HG03432 (cell line): Measurements from ENCODE around the gene OR1A1.
"Not testable (repeated sequence)": the region's sequence is repeated elsewhere in the genome, so short reads cannot be mapped to it uniquely, and the experiment has no call there.

Experiments used
- ATAC-seq: cut with Tn5 transposase; IDR thresholded peaks from one replicate; pipeline ENCODE4 v1.9.1; 2021; ENCODE audit warnings: mild to moderate bottlenecking, moderate library complexity; ENCODE audit not compliant: unreplicated experiment

Gene OR1A1, protein sequence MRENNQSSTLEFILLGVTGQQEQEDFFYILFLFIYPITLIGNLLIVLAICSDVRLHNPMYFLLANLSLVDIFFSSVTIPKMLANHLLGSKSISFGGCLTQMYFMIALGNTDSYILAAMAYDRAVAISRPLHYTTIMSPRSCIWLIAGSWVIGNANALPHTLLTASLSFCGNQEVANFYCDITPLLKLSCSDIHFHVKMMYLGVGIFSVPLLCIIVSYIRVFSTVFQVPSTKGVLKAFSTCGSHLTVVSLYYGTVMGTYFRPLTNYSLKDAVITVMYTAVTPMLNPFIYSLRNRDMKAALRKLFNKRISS

DNA sequence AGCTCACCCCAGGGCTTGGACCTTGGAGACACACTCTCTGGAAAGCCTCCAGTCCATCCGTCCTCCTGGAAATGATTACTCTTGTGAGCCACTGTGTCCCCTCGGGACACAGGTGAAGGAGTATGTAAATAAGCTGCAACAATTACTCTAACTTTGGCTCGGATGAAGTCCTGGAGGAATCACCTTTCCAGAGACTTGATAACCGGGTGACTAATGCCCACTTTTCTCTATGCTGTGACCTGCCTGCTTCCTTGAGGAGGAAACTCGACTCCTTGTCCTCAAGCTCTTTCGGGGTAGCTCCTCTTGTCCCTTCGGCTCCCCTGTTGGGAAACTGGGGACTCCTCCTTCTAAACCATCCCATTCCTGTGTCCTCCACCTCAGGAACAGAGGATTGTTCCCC is at the start of gene OR1A1:
TSS of gene OR1A1 (plus strand) at position 301 of the 400 bp plus-strand sequence. CDS start 7,954 bp downstream, outside the sequence.
- ATAC-seq: no peak

- no peak for ATAC-seq
Observed at GRCh38 chr17:3167574-3167973, 39.9 kb upstream of the OR1A1 start.

- ATAC-seq: no peak
Observed at GRCh38 chr17:3189961-3190360, 17.5 kb upstream of the OR1A1 start.

DNA sequence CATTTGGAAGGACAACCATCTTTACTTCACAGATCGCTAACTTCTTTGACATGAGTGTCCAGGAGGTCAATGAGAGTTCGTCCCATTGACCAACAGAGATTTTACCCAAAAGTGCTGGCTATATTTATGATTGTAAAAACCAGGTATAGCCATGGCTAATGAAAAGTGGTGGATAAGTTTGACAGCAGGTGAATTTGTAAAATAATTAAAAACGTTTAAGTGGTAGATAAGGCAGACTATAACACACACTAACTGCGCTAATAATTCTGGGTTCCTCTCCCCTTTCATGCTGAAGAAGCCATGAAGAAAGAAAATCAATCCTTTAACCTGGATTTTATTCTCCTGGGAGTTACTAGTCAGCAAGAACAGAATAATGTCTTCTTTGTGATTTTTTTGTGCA is 10.2 kb upstream of the OR1A1 start, which contains the start of gene OR1A2:
TSS of gene OR1A2 (plus strand) at position 301 of the 400 bp plus-strand sequence. CDS start at position 301, 0 bp downstream.
- ATAC-seq: no peak

GRCh38 chr17:3208484-3208883 is 1.0 kb downstream of the OR1A1 start:
- ATAC-seq: no peak

- no peak for ATAC-seq
Observed at GRCh38 chr17:3213001-3213400, 5.5 kb downstream of the OR1A1 start.

GRCh38 chr17:3213587-3213986 is 6.1 kb downstream of the OR1A1 start:
- ATAC-seq: no peak

GRCh38 chr17:3219978-3220377 is 12.5 kb downstream of the OR1A1 start:
- not testable (repeated sequence) for ATAC-seq

DNA sequence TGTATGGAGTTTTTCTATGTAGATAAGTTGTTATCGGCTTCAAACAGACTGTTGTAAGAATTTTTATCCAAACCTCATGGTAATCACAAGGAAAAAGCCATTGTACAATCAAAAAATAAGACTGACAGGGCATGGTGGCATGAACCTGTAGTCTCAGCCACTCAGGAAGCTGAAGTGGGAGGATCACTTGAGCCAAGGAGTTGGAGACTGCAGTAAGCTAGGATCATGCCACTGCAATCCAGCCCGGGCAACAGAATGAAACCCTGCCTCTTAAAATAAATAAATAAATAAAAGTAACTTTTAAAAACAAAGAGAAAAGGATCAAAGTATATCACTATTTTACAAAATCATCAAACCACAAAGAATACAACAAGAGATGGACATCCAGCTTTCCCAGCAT is 14.4 kb downstream of the OR1A1 start:
- ATAC-seq: no peak

DNA sequence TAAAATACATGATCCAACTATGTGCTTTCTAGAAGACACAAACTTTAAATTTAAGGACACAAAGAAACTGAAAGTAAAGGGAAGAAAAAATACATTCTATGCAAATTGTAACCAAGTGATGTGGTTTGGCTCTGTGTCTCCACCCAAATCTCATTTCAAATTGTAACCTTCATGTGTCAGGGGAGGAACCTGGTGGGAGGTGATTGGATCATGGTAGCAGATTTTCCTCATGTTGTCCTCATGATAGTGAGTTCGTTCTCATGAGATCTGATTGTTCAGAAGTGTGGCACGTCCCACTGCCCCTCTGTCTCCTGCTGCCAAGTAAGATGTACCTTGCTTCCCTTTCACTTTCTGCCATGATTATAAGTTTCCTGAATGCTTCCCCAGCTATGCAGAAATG is 15.0 kb downstream of the OR1A1 start:
- no peak for ATAC-seq

- ATAC-seq: not testable (repeated sequence)
Observed at GRCh38 chr17:3224721-3225352, 17.4 kb downstream of the OR1A1 start.

- not testable (repeated sequence) for ATAC-seq
Observed at GRCh38 chr17:3232300-3232699, 24.8 kb downstream of the OR1A1 start.

GRCh38 chr17:3238685-3239084 is 31.2 kb downstream of the OR1A1 start:
- ATAC-seq: not testable (repeated sequence)

DNA sequence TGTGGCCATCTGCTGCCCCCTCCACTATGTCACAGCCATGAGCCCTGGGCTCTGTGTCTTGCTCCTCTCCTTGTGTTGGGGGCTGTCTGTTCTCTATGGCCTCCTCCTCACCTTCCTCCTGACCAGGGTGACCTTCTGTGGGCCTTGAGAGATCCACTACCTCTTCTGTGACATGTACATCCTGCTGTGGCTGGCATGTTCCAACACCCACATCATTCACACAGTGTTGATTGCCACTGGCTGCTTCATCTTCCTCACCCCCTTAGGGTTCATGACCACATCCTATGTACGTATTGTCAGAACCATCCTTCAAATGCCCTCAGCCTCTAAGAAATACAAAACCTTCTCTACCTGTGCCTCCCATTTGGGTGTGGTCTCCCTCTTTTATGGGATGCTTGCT is 33.6 kb downstream of the OR1A1 start:
- ATAC-seq: not testable (repeated sequence)

- not testable (repeated sequence) for ATAC-seq
Observed at GRCh38 chr17:3244841-3245240, 37.4 kb downstream of the OR1A1 start.

- not testable (repeated sequence) for ATAC-seq
Observed at GRCh38 chr17:3249013-3249412, 41.5 kb downstream of the OR1A1 start.

DNA sequence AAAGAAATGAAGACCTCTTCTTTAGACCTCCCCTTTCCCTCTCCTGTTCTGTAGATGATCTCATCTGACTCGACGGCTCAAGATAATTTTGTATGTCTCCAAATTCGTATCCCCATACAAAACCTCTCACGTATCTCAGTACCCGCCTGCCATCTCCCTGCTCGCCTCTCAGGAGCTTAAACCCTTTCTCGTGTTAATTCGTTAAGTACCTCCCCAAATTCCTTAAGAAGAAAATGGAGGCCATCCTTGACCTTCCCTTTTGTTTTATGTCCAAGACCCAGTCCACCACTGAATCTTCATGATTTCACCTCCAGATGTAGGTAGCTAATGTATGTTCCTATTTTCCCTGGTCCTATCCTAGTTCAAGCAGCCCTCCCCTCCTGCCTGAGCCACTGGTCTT is 49.1 kb downstream of the OR1A1 start:
- ATAC-seq: no peak

GRCh38 chr17:3260163-3260562 is 52.7 kb downstream of the OR1A1 start:
- no peak for ATAC-seq

DNA sequence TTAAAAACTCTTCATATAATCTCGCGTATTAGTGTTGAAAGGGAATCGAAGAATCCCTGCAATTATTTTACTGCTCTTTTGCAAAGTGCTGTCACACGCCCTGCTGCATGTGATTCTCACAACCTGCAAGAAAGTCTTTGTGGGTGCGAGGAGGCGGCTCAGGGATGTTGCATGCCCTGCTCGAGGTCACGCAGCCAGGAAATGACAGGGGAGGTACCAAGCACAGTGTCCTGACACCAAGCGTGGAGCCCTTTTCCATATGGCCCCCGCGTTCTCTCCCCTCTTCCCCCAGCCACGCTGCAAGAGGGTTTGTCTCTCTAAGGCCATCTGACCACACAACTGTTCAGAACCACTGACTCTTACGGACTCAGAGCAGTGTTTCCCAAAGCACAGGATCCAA is 53.1 kb downstream of the OR1A1 start:
- no peak for ATAC-seq
